ENCODE results near the gene CHRM5. TPM values are rescaled to one million over a fixed set of nuclear protein-coding genes. Genes with fewer than 3 reads are reported as not detected.

CHRM5 gene
- total and polyA plus RNA-seq, 4 experiments from 2014 or later = 0.06 TPM; not detected in 3

GRCh38 chr15:34109797-34110663, 141.7 kb downstream of the CHRM5 start:
- Mint-ChIP-seq H3K4me3 (peak overlapping the region in 1 of 8 donors; percentile 4), H3K27ac (peak overlapping the region in 2 of 7 donors; percentile 49 to 56), H3K36me3 (peaks cover 2% of the 10 kb centered on the region in 2 donors), H3K4me1 (peaks cover 0 to 3% (median 0%) of the 10 kb centered on the region in 4 donors), H3K27me3 (peaks cover 0 to 4% of the 10 kb centered on the region in 2 donors), H3K9me3 (peaks cover 0 to 2% (median 0%) of the 10 kb centered on the region in 8 donors)
- Histone ChIP-seq H3K27me3 (ENCODE audit: insufficient read depth, low read length) (peaks cover 7% of the 10 kb centered on the region), H3K36me3 (ENCODE audit: insufficient read depth, low read length) (no peaks in the 10 kb centered on the region), H3K27ac (ENCODE audit: low read depth, low read length) (no peak overlapping the region), H3K4me1 (ENCODE audit: insufficient read depth, low read length) (no peaks in the 10 kb centered on the region), H3K4me3 (ENCODE audit: low read length in 2 of 2) (no peak overlapping the region), H3K9me3 (ENCODE audit: control insufficient read depth in 1 of 2, low read length in 2 of 2) (no peaks in the 10 kb centered on the region)
- ChIA-PET CTCF (ENCODE audit: partially characterized antibody) (interaction anchor here (0.8 to 3.7 kb wide), 8 partner anchors 9 to 258 kb away, joined by 3 to 21 read pairs (median 3); partner anchors contain the start of genes KATNBL1 and LPCAT4), POLR2A (ENCODE audit: partially characterized antibody) (no interaction called here)
- intact Hi-C loops (cut with micrococcal nuclease) = loop anchor here (1.0 kb wide), 1 partner anchor 478 kb away; no protein-coding TSS in a partner anchor
- peak in 4 of 5 donors; percentile 6 to 28 (median 16) for DNase-seq

GRCh38 chr15:34111488-34111887, 143.2 kb downstream of the CHRM5 start:
- Histone ChIP-seq H3K27ac (ENCODE audit: low read depth, low read length) (no peak overlapping the region), H3K27me3 (ENCODE audit: insufficient read depth, low read length) (peaks cover 7% of the 10 kb centered on the region), H3K9me3 (ENCODE audit: control insufficient read depth in 1 of 2, low read length in 2 of 2) (no peaks in the 10 kb centered on the region), H3K4me1 (ENCODE audit: insufficient read depth, low read length) (no peaks in the 10 kb centered on the region), H3K4me3 (ENCODE audit: low read length in 2 of 2) (no peak overlapping the region), H3K36me3 (ENCODE audit: insufficient read depth, low read length) (no peaks in the 10 kb centered on the region)
- intact Hi-C loops (cut with micrococcal nuclease) = no loop called here
- H3K4me1 Mint-ChIP-seq = peaks cover 0 to 3% (median 0%) of the 10 kb centered on the region in 4 donors
- H3K36me3 Mint-ChIP-seq = no peaks in the 10 kb centered on the region
- peaks cover 0 to 4% of the 10 kb centered on the region in 2 donors for H3K27me3 Mint-ChIP-seq
- no peak for DNase-seq
- H3K27ac Mint-ChIP-seq = peak overlapping the region in 1 of 7 donors; percentile 9
- POLR2A ChIA-PET (ENCODE audit: partially characterized antibody) = interaction anchor here (0.9 to 1.5 kb wide), 2 partner anchors 10 to 256 kb away, joined by 3 to 5 read pairs; partner anchors contain the start of genes EMC7 and PGBD4
- no peak overlapping the region for H3K4me3 Mint-ChIP-seq
- H3K9me3 Mint-ChIP-seq = no peaks in the 10 kb centered on the region
- CTCF ChIA-PET (ENCODE audit: partially characterized antibody) = interaction anchor here (0.9 to 3.7 kb wide), 4 partner anchors 12 to 476 kb away, joined by 3 to 21 read pairs (median 4); partner anchors contain the start of gene KATNBL1

- Histone ChIP-seq H3K36me3 (ENCODE audit: insufficient read depth, low read length) (no peaks in the 10 kb centered on the region), H3K4me1 (ENCODE audit: insufficient read depth, low read length) (no peaks in the 10 kb centered on the region), H3K4me3 (ENCODE audit: low read length in 2 of 2) (no peak overlapping the region), H3K9me3 (ENCODE audit: control insufficient read depth in 1 of 2, low read length in 2 of 2) (no peaks in the 10 kb centered on the region), H3K27ac (ENCODE audit: low read depth, low read length) (no peak overlapping the region), H3K27me3 (ENCODE audit: insufficient read depth, low read length) (peaks cover 7% of the 10 kb centered on the region)
- H3K36me3 Mint-ChIP-seq = no peaks in the 10 kb centered on the region
- H3K4me1 Mint-ChIP-seq = peaks cover 0 to 3% (median 0%) of the 10 kb centered on the region in 4 donors
- CTCF ChIA-PET (ENCODE audit: partially characterized antibody) = no interaction called here
- intact Hi-C loops (cut with micrococcal nuclease) = no loop called here
- H3K27me3 Mint-ChIP-seq = peaks cover 4 to 8% of the 10 kb centered on the region in 2 donors
- no peak overlapping the region for H3K27ac Mint-ChIP-seq
- no peaks in the 10 kb centered on the region for H3K9me3 Mint-ChIP-seq
- no peak overlapping the region for H3K4me3 Mint-ChIP-seq
- POLR2A ChIA-PET (ENCODE audit: partially characterized antibody) = no interaction called here
- no peak for DNase-seq
Measured at GRCh38 chr15:34114215-34114614, 145.9 kb downstream of the CHRM5 start.

GRCh38 chr15:34114739-34115138, 146.4 kb downstream of the CHRM5 start:
- Histone ChIP-seq H3K4me3 (ENCODE audit: low read length in 2 of 2) (no peak overlapping the region), H3K4me1 (ENCODE audit: insufficient read depth, low read length) (no peaks in the 10 kb centered on the region), H3K36me3 (ENCODE audit: insufficient read depth, low read length) (no peaks in the 10 kb centered on the region), H3K27me3 (ENCODE audit: insufficient read depth, low read length) (peaks cover 7% of the 10 kb centered on the region), H3K9me3 (ENCODE audit: control insufficient read depth in 1 of 2, low read length in 2 of 2) (no peaks in the 10 kb centered on the region), H3K27ac (ENCODE audit: low read depth, low read length) (no peak overlapping the region)
- ChIA-PET POLR2A (ENCODE audit: partially characterized antibody) (no interaction called here), CTCF (ENCODE audit: partially characterized antibody) (no interaction called here)
- Mint-ChIP-seq H3K9me3 (no peaks in the 10 kb centered on the region), H3K27me3 (peaks cover 4 to 8% of the 10 kb centered on the region in 2 donors), H3K27ac (no peak overlapping the region), H3K4me1 (peaks cover 0 to 3% (median 0%) of the 10 kb centered on the region in 4 donors), H3K36me3 (no peaks in the 10 kb centered on the region), H3K4me3 (no peak overlapping the region)
- no peak for DNase-seq
- intact Hi-C loops (cut with micrococcal nuclease) = no loop called here

- intact Hi-C loops (cut with micrococcal nuclease) = no loop called here
- Mint-ChIP-seq H3K27me3 (peaks cover 10 to 15% of the 10 kb centered on the region in 2 donors), H3K4me3 (no peak overlapping the region), H3K9me3 (peaks cover 0 to 6% (median 0%) of the 10 kb centered on the region in 8 donors), H3K36me3 (no peaks in the 10 kb centered on the region), H3K27ac (peak overlapping the region in 1 of 7 donors; percentile 29), H3K4me1 (no peaks in the 10 kb centered on the region)
- ChIA-PET CTCF (ENCODE audit: partially characterized antibody) (no interaction called here), POLR2A (ENCODE audit: partially characterized antibody) (no interaction called here)
- H3K4me1 ChIP-seq (ENCODE audit: insufficient read depth, low read length) = no peaks in the 10 kb centered on the region
- no peak for DNase-seq
- H3K36me3 ChIP-seq (ENCODE audit: insufficient read depth, low read length) = no peaks in the 10 kb centered on the region
- H3K27me3 ChIP-seq (ENCODE audit: insufficient read depth, low read length) = peaks cover 7% of the 10 kb centered on the region
- no peaks in the 10 kb centered on the region for H3K9me3 ChIP-seq (ENCODE audit: control insufficient read depth in 1 of 2, low read length in 2 of 2)
- no peak overlapping the region for H3K4me3 ChIP-seq (ENCODE audit: low read length in 2 of 2)
- no peak overlapping the region for H3K27ac ChIP-seq (ENCODE audit: low read depth, low read length)
Measured at GRCh38 chr15:34116620-34117019, 148.3 kb downstream of the CHRM5 start.

Other genes starting within 250 kb of the CHRM5 start
- gene AVEN, start 70.7 kb downstream of the CHRM5 start, total RNA-seq = 1 to 10 TPM; 7.1 to 7.8 TPM
- 10 to 100 TPM; 12.0 to 12.6 TPM for gene AVEN, start 70.7 kb downstream of the CHRM5 start, polyA plus RNA-seq
- 10 to 100 TPM; 38.3 to 47.8 TPM for gene EMC7, start 133.4 kb downstream of the CHRM5 start, total RNA-seq
- gene EMC7, start 133.4 kb downstream of the CHRM5 start, polyA plus RNA-seq = 100 to 1,000 TPM; 115 to 167 TPM
- 1 to 10 TPM; 4.7 to 4.9 TPM for gene PGBD4, start 133.6 kb downstream of the CHRM5 start, total RNA-seq
- under 1 TPM; 0.37 to 0.62 TPM for gene PGBD4, start 133.6 kb downstream of the CHRM5 start, polyA plus RNA-seq
- 10 to 100 TPM; 34.7 to 37.9 TPM for gene KATNBL1, start 241.6 kb downstream of the CHRM5 start, total RNA-seq
- gene KATNBL1, start 241.6 kb downstream of the CHRM5 start, polyA plus RNA-seq = 10 to 100 TPM; 36.3 to 45.8 TPM

Measured in CD4-positive, alpha-beta memory T cell (primary cell).